HG03064 (cell line): Measurements from ENCODE around the gene PHLDB2.

Source experiments
- ATAC-seq: cut with Tn5 transposase; IDR thresholded peaks from one replicate; pipeline ENCODE4 v1.9.1; 2021; ENCODE audit warnings: low read depth; ENCODE audit not compliant: unreplicated experiment

PHLDB2 gene

DNA sequence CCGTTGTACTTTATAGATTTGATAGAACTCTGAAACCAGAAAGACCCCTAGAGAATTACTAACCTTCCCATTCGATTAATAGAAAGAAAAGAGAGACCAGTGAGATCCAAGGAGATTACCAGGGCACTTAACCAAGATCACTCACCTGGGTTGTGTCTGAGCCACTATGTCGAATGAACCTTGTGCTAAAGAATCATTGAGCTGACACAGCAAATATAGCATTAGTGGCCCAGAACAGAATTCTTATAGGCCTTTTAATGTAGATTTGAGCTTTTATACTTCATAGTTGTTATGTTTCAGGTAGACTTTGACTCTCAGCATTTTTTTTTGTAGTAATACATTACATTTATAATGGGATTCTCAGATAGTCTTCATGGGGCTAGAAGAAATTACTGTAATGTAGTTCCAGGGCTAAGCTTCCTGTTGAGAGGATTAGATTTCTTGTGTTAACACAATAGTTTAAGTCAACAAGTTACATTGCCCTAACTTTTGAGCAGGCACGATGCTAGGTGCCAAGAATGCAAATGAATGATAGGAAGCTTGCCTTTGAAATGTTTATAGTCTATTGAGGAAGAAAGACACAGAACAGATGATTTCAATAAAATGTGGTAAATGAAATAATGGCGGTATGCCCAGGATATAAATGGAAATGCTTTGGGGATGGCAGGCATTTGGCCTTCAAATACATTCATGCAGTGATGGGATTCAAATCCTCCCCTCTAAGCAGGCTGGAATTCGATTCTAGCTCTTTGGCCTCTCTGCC is 95.3 kb downstream of the PHLDB2 start:
- no peak for ATAC-seq

DNA sequence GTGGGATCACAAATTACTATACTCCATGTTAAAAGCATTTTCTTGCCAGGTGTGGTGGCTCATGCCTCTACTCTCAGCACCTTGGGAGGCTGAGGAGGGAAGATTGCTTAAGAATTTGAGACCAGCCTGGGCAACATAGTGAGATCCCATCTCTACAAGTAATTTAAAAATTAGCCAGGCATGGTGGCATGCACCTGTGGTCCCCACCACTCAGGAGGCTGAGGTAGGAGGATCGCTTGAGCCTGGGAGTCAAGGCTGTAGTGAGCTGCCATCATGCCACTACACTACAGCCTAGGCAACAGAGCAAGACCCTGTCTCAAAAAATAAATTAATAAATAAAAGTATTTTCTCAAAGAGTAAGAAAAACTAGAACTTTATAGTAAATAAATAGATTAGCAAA is 96.8 kb downstream of the PHLDB2 start:
- no peak for ATAC-seq

GRCh38 chr3:111956449-111956848 is 97.4 kb downstream of the PHLDB2 start:
- no peak for ATAC-seq

- ATAC-seq: no peak
These were observed 98.1 kb downstream of the PHLDB2 start for GRCh38 chr3:111956995-111957734.

DNA sequence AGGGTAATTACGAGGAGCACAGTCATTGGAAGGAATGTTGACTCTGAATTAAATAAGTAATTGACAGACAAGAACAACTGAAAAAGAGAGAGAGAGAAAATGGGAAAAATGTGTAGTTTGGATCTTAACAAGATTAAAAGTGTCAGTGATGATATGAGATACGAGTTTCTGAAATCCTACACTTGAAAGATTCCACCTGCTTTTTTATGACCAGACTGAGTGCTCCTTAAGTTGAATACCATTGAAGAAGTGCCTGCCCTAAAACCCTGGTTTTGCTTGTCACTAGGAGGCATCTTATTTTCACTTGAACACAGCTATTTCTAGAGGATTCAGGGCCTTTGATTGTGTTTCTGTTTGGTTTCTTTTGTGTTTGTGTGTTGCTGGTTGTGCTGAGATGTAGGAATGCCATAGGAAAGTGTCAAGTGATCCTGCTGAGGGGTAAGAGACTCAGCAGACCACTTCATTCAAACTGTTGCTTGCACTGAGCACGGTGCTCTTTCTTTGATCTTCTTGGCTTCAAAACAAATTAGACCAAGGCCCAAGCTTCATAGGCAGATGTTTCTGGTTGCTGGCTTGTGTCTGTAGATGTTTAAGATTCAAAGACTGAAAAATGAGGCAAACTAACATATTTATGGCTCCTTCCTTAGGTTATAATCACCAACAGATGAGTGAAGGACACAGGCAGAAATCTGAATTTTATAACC is 102.5 kb downstream of the PHLDB2 start:
- ATAC-seq: no peak

DNA sequence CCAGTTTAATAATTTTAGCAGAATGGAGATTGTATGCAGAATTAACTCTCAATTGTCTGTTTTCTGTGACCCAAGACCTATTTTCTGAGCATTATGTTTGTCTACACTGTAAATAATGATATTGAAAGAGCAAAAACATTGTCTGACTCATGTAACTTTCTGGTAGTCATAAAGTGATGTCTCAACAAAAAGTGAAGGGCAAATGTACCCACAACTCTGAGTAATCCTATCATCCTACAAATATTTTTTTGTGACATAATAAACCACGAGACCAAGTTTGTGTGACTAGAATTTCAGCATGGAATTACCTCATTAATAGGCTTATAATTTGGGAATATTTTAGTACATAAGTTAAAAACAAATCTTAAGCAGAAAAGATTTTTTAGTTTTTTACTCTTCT is 104.4 kb downstream of the PHLDB2 start:
- no peak for ATAC-seq

GRCh38 chr3:111965484-111965883 is 106.4 kb downstream of the PHLDB2 start:
- no peak for ATAC-seq

DNA sequence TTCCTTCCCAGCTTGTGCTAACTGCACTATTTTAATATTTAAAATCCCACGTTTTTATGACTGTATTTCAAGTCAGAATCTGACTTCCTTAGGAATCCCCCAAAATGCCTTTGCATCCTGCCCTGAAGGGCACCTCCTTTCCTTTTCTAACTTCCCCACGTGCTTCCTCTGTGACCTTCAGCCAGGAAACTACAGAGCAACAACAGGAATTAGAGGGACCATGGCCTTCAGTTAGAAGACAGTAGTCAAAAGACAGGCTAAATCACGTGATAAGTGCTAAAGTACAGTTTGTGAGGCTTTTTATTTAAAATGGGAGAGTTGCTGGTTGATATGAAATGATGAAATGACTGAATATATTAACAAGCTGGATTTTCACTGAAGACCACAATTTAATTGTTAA is 108.0 kb downstream of the PHLDB2 start:
- ATAC-seq: no peak

DNA sequence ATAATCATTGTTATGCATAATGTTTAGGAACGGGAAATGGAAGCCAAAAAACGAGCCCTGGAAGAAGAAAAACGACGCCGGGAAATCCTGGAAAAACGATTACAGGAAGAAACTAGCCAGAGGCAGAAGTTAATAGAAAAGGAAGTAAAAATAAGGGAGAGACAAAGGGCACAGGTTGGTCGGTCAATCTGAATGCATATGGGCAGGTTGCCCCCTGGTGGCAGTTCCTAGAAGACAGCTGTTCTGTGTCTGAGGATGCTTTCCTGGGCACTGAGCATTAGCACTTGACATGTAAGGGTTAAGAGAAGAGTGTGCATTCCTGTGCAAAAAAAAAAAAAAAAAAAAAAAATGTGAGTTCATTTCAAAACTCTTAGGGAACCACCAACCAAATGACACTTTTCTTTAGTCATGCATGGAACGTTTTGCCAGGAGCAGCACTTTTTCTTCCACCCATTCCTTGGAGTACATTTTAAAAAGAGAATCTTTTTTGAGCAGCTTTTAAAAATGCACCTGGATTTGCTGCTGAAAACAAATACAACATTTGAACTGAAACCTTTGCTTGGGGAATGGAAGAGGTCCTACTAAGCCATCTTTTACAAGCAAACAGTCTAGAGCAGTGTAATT is 108.7 kb downstream of the PHLDB2 start:
- ATAC-seq: peak; percentile 92

DNA sequence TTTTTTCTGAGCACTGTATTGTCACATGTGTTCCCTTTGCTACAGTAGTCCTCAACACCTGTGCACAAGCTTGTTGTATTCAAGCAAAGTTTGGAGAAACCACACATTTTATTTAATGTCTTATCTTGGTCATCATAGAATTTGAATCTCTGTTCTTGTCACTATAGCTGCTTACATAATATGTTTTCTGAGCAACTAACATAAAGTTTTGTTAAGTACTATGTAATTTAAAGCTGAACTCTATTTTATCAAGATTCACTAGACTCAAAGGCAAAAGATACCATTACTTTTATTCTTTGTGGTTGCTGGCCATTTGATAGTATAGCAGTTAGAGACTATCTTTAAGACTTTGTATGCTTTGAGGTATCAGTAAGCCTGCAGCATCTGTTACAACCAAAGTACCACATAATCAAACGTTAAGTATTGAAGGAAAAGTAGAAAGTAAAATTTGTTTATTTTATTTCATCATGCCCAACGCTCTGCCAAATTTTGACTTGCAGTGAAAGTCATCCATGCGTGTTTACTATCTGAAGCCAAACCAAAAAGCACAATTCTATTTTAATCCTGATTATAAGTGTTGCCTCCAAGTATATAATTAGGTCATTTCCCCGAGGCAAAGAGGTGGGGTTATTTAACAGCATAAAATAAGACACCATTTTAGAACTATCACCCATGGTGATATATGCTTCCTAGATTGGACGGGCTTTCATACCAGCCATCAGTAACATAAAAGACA is 109.4 kb downstream of the PHLDB2 start:
- ATAC-seq: no peak

- ATAC-seq: no peak
These were observed 111.3 kb downstream of the PHLDB2 start for GRCh38 chr3:111970376-111970775.

- ATAC-seq: no peak
These were observed 112.6 kb downstream of the PHLDB2 start for GRCh38 chr3:111971533-111972130.

- no peak for ATAC-seq
These were observed 113.8 kb downstream of the PHLDB2 start for GRCh38 chr3:111972891-111973290.

DNA sequence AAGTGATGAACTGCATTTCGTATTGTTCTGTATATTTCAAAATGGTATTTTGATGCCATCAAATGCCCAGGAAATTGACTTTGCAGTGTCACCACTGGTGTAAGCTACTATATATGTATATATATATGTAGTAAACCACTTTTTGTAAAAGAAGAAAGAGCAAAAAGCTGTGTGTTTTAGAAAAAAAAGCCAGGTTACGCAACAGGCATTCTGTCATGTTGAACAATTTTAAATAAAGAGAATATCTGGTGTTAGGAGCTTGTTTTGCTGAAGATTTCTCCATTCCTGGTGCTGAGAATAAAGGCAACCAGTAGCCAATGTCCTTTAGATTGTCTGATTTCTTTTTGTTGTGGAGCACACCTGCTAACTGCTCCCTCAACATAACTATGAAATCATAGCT is 116.1 kb downstream of the PHLDB2 start:
- no peak for ATAC-seq

GRCh38 chr3:111976254-111976653 is 117.2 kb downstream of the PHLDB2 start:
- no peak for ATAC-seq

- peak; percentile 96 for ATAC-seq
These were observed 119.7 kb downstream of the PHLDB2 start, which contains the start of gene ABHD10 for GRCh38 chr3:111978583-111979433. TSS of gene ABHD10 (plus strand) at chr3:111979026. CDS start at chr3:111979062, 36 bp downstream.

GRCh38 chr3:111979434-111980038 is 120.5 kb downstream of the PHLDB2 start:
- ATAC-seq: peak; percentile 32

GRCh38 chr3:111980716-111981456 is 121.8 kb downstream of the PHLDB2 start:
- no peak for ATAC-seq
